Measurements from ENCODE around the gene UBP1. TPM values are rescaled to one million over a fixed set of nuclear protein-coding genes. Genes with fewer than 3 reads are reported as not detected.
A peak's percentile ranks its signal among the peaks of the same experiment; 100 is the strongest.

Gene UBP1
- total and polyA plus RNA-seq, 9 of the 15 experiments (the other 6 are each of a cell fraction or from before 2014, with no cell fraction given), result 13.6 to 143 (median 79.6) TPM

GRCh38 chr3:33355611-33356010, 84.6 kb downstream of the UBP1 start (continued):
- TF ChIP-seq FOXO4 (CRISPR knock-in tag; IDR thresholded peaks at IDR 0.05) (no peak), ZNF699 (CRISPR knock-in tag; IDR thresholded peaks at IDR 0.05; ENCODE audit: insufficient replicate concordance) (no peak), ZHX1 (conservative IDR thresholded peaks at IDR 0.05; ENCODE audit: low read length) (no peak), TFE3 (CRISPR knock-in tag; IDR thresholded peaks at IDR 0.05) (no peak), ELF2 (CRISPR knock-in tag; IDR thresholded peaks at IDR 0.05) (no peak), ZNF384 (IDR thresholded peaks at IDR 0.05; ENCODE audit: low read depth, low read length) (no peak), TCF3 (CRISPR knock-in tag; IDR thresholded peaks at IDR 0.05) (0 out of 2 replicates have a peak, but pooled peaks have one; percentile 6), LCOR (CRISPR knock-in tag; IDR thresholded peaks at IDR 0.05) (no peak), MAZ (CRISPR knock-in tag; conservative IDR thresholded peaks at IDR 0.05 in 1 of 2, IDR thresholded peaks at IDR 0.05 in 1 of 2) (no peak), NFE2 (IDR thresholded peaks at IDR 0.05; ENCODE audit: low read depth) (0 out of 2 replicates have a peak, but pooled peaks have one; percentile 18), SNAPC5 (CRISPR knock-in tag; IDR thresholded peaks at IDR 0.05) (no peak), BCL6 (CRISPR knock-in tag; IDR thresholded peaks at IDR 0.05) (no peak), ATF1 (CRISPR knock-in tag; IDR thresholded peaks at IDR 0.05) (no peak), ATF1 (tag; IDR thresholded peaks at IDR 0.05) (no peak), SAFB2 (IDR thresholded peaks at IDR 0.05; ENCODE audit: borderline replicate concordance, low read depth, low read length, severe bottlenecking) (no peak), PCBP1 (IDR thresholded peaks at IDR 0.05; ENCODE audit: low read depth, low read length, poor library complexity, severe bottlenecking) (no peak), GTF2B (IDR thresholded peaks at IDR 0.05; ENCODE audit: extremely low read depth, insufficient read length) (no peak), ZZZ3 (IDR thresholded peaks at IDR 0.05) (no peak), SNRNP70 (optimal IDR thresholded peaks at IDR 0.05; ENCODE audit: low read depth, low read length) (no peak), CEBPB (tag; IDR thresholded peaks at IDR 0.05) (no peak)
